ENCODE data around the gene OGG1.

The OGG1 gene

GRCh38 chr3:9742560-9742959, 7.2 kb upstream of the OGG1 start:
- no peak for TF ChIP-seq Cebpa-rat (IDR thresholded peaks at IDR 0.05)
- Histone ChIP-seq H3K27ac (no peak overlapping the region), H3K4me1 (peaks cover 28% of the 10 kb centered on the region), H3K9ac (no peak overlapping the region), H3K4me3 (no peak overlapping the region), H3K36me3 (peaks cover 100% of the 10 kb centered on the region), H3K9me3 (no peaks in the 10 kb centered on the region), H3K4me2 (no peak overlapping the region), H3K27me3 (no peaks in the 10 kb centered on the region), H4K20me1 (peaks cover 99% of the 10 kb centered on the region)

GRCh38 chr3:9743548-9743947, 6.2 kb upstream of the OGG1 start:
- no peak overlapping the region for H3K27ac ChIP-seq
- peaks cover 100% of the 10 kb centered on the region for H3K36me3 ChIP-seq
- peaks cover 35% of the 10 kb centered on the region for H3K4me1 ChIP-seq
- no peak for TF ChIP-seq Cebpa-rat (IDR thresholded peaks at IDR 0.05)
- H3K4me2 ChIP-seq = no peak overlapping the region
- no peak overlapping the region for H3K9ac ChIP-seq
- H3K4me3 ChIP-seq = no peak overlapping the region
- peaks cover 98% of the 10 kb centered on the region for H4K20me1 ChIP-seq
- H3K9me3 ChIP-seq = no peaks in the 10 kb centered on the region
- H3K27me3 ChIP-seq = no peaks in the 10 kb centered on the region

GRCh38 chr3:9744162-9744561, 5.6 kb upstream of the OGG1 start:
- H3K36me3 ChIP-seq = peaks cover 99% of the 10 kb centered on the region
- H3K4me3 ChIP-seq = no peak overlapping the region
- no peak for TF ChIP-seq Cebpa-rat (IDR thresholded peaks at IDR 0.05)

GRCh38 chr3:9745521-9745920, 4.2 kb upstream of the OGG1 start:
- Histone ChIP-seq H3K9ac (no peak overlapping the region), H4K20me1 (peaks cover 85% of the 10 kb centered on the region), H3K4me1 (peaks cover 49% of the 10 kb centered on the region), H3K9me3 (no peaks in the 10 kb centered on the region), H3K36me3 (peaks cover 86% of the 10 kb centered on the region), H3K27ac (0 out of 2 replicates have a peak overlapping the region, but pooled peaks have one; percentile 8), H3K4me3 (no peak overlapping the region), H3K27me3 (no peaks in the 10 kb centered on the region), H3K4me2 (peak overlapping the region; percentile 62)
- TF ChIP-seq Cebpa-rat (IDR thresholded peaks at IDR 0.05) = no peak

More at GRCh38 chr3:9744162-9744561, 5.6 kb upstream of the OGG1 start:
- Histone ChIP-seq H3K27me3 (no peaks in the 10 kb centered on the region), H4K20me1 (peaks cover 97% of the 10 kb centered on the region), H3K9me3 (no peaks in the 10 kb centered on the region), H3K4me1 (peaks cover 42% of the 10 kb centered on the region), H3K9ac (no peak overlapping the region), H3K27ac (no peak overlapping the region), H3K4me2 (no peak overlapping the region)

- no peak for TF ChIP-seq Cebpa-rat (IDR thresholded peaks at IDR 0.05)
- peak overlapping the region; percentile 62 for H3K4me2 ChIP-seq
- peaks cover 57% of the 10 kb centered on the region for H3K4me1 ChIP-seq
- H3K9me3 ChIP-seq = no peaks in the 10 kb centered on the region
- no peak overlapping the region for H3K4me3 ChIP-seq
- H3K36me3 ChIP-seq = peaks cover 77% of the 10 kb centered on the region
- H3K27ac ChIP-seq = peak overlapping the region; percentile 8; the same call in 1 of the 2 replicates
- peak overlapping the region; percentile 38; the same call in 1 of the 2 replicates for H3K9ac ChIP-seq
- H4K20me1 ChIP-seq = peaks cover 77% of the 10 kb centered on the region
- no peaks in the 10 kb centered on the region for H3K27me3 ChIP-seq
These were observed 3.4 kb upstream of the OGG1 start for GRCh38 chr3:9746330-9746729.

- peaks cover 68% of the 10 kb centered on the region for H4K20me1 ChIP-seq
- peak overlapping the region; percentile 62 for H3K4me2 ChIP-seq
- peak overlapping the region; percentile 38; the same call in 1 of the 2 replicates for H3K9ac ChIP-seq
- H3K4me1 ChIP-seq = peaks cover 66% of the 10 kb centered on the region
- no peak for TF ChIP-seq Cebpa-rat (IDR thresholded peaks at IDR 0.05)
- no peak overlapping the region for H3K27ac ChIP-seq
- H3K4me3 ChIP-seq = no peak overlapping the region
- peaks cover 76% of the 10 kb centered on the region for H3K36me3 ChIP-seq
- H3K9me3 ChIP-seq = no peaks in the 10 kb centered on the region
- no peaks in the 10 kb centered on the region for H3K27me3 ChIP-seq
These were observed 2.5 kb upstream of the OGG1 start for GRCh38 chr3:9747267-9747666.

GRCh38 chr3:9748031-9748430, 1.7 kb upstream of the OGG1 start:
- H3K36me3 ChIP-seq = peaks cover 74% of the 10 kb centered on the region
- H3K27me3 ChIP-seq = no peaks in the 10 kb centered on the region
- H3K27ac ChIP-seq = no peak overlapping the region
- TF ChIP-seq Cebpa-rat (IDR thresholded peaks at IDR 0.05) = no peak
- H4K20me1 ChIP-seq = peaks cover 60% of the 10 kb centered on the region
- no peak overlapping the region for H3K4me3 ChIP-seq
- no peak overlapping the region for H3K4me2 ChIP-seq
- peaks cover 74% of the 10 kb centered on the region for H3K4me1 ChIP-seq
- H3K9ac ChIP-seq = no peak overlapping the region
- no peaks in the 10 kb centered on the region for H3K9me3 ChIP-seq

GRCh38 chr3:9749296-9749644, 482 bp upstream of the OGG1 start:
- Histone ChIP-seq H3K9ac (peak overlapping the region; percentile 75), H4K20me1 (peaks cover 48% of the 10 kb centered on the region), H3K4me3 (peak overlapping the region; percentile 71), H3K4me1 (peaks cover 79% of the 10 kb centered on the region), H3K36me3 (peaks cover 62% of the 10 kb centered on the region), H3K4me2 (peak overlapping the region; percentile 99), H3K27me3 (no peaks in the 10 kb centered on the region), H3K9me3 (no peaks in the 10 kb centered on the region), H3K27ac (peak overlapping the region; percentile 77)
- no peak for TF ChIP-seq Cebpa-rat (IDR thresholded peaks at IDR 0.05)

GRCh38 chr3:9750556-9751411, 1.0 kb downstream of the OGG1 start:
- H3K27ac ChIP-seq = peak overlapping the region; percentile 77
- H3K9me3 ChIP-seq = no peaks in the 10 kb centered on the region

GRCh38 chr3:9754678-9755077, 4.9 kb downstream of the OGG1 start:
- Histone ChIP-seq H3K27ac (peak overlapping the region; percentile 49), H3K4me1 (peaks cover 48% of the 10 kb centered on the region), H4K20me1 (no peaks in the 10 kb centered on the region), H3K4me2 (peak overlapping the region; percentile 63), H3K36me3 (peaks cover 52% of the 10 kb centered on the region), H3K27me3 (no peaks in the 10 kb centered on the region), H3K9ac (no peak overlapping the region; the same call in 1 of the 2 replicates), H3K9me3 (no peaks in the 10 kb centered on the region), H3K4me3 (no peak overlapping the region)
- TF ChIP-seq Cebpa-rat (IDR thresholded peaks at IDR 0.05) = no peak

More at GRCh38 chr3:9750556-9751411, 1.0 kb downstream of the OGG1 start:
- Histone ChIP-seq H3K4me1 (peaks cover 82% of the 10 kb centered on the region), H3K4me3 (peak overlapping the region; percentile 71), H3K4me2 (peak overlapping the region; percentile 99), H3K36me3 (peaks cover 49% of the 10 kb centered on the region), H3K9ac (peak overlapping the region; percentile 76), H3K27me3 (no peaks in the 10 kb centered on the region), H4K20me1 (peaks cover 34% of the 10 kb centered on the region)
- no peak for TF ChIP-seq Cebpa-rat (IDR thresholded peaks at IDR 0.05)
